Small intestine (tissue), 7 donors: ENCODE results near the gene AK8. TPM values are rescaled to one million over a fixed set of nuclear protein-coding genes. Genes with fewer than 3 reads are reported as not detected.

Experiments used
- DNase-seq, 2 donors: peaks; one replicate each; pipeline versions ENCODE4 v3.0.0 to v3.0.0-alpha.2; 2013
- FAIRE-seq: peaks from 2 replicates; lab custom pipeline; 2012; peaks lifted over from hg19 to GRCh38; lab: Jason Lieb, UNC
- H3K27ac ChIP-seq, 3 donors: one replicate each; pipeline ENCODE4 v1.5.1; 2013; ENCODE audit warnings: low read length in 2 of 3, mild to moderate bottlenecking in 2 of 3, control low read depth in 1 of 3, inconsistent platforms in 1 of 3, low read depth in 1 of 3, moderate library complexity in 1 of 3
- H3K27me3 ChIP-seq, 3 donors: one replicate each; pipeline ENCODE4 v1.6.1; 2013; ENCODE audit warnings: low read length in 3 of 3, inconsistent platforms in 1 of 3; ENCODE audit not compliant: control insufficient read depth in 3 of 3, insufficient read depth in 3 of 3
- H3K36me3 ChIP-seq, 3 donors: one replicate each; pipeline ENCODE4 v1.6.1; 2013; ENCODE audit warnings: low read length in 3 of 3, inconsistent platforms in 1 of 3, low read depth in 1 of 3, mild to moderate bottlenecking in 1 of 3, moderate library complexity in 1 of 3; ENCODE audit not compliant: control insufficient read depth in 3 of 3, insufficient read depth in 2 of 3
- H3K4me1 ChIP-seq, 3 donors: one replicate each; pipeline ENCODE4 v1.6.1; 2013; ENCODE audit warnings: low read length in 2 of 3, inconsistent platforms in 1 of 3, low read depth in 1 of 3, mild to moderate bottlenecking in 1 of 3, moderate library complexity in 1 of 3; ENCODE audit not compliant: control insufficient read depth in 3 of 3, insufficient read depth in 2 of 3
- H3K4me3 ChIP-seq, 3 donors: one replicate each; pipeline ENCODE4 v1.5.1; 2013; ENCODE audit warnings: low read length in 3 of 3, control low read depth in 1 of 3, inconsistent platforms in 1 of 3, low read depth in 1 of 3, mild to moderate bottlenecking in 1 of 3, moderate library complexity in 1 of 3
- H3K9me3 ChIP-seq, 2 donors: one replicate each; pipeline ENCODE4 v1.6.1; 2013; ENCODE audit warnings: low read depth in 1 of 2, low read length in 1 of 2; ENCODE audit not compliant: control insufficient read depth in 2 of 2, insufficient read depth in 1 of 2
- WGBS, 3 donors: extraction: QIAGEN DNeasy Blood & Tissue Kit; methylation state at CpG; one replicate each; pipeline ENCODE4 v1.1.7; 2013; 5-methylcytosine and 5-hydroxymethylcytosine counted together
- polyA plus RNA-seq, 4 donors: library from polyadenylated mRNA; stranded (reverse) in 3 of 4; unstranded in 1 of 4; fragments of 200-250 nt in 3 of 4; fragments of 120-200 nt in 1 of 4; gene quantifications; one replicate each; pipeline versions ENCODE4 v1.2.1 to v1.2.3, GENCODE V29; 2013
- donor health status: healthy with polysubstance abuse.
- donor health status: control.
- donor health status: control.
- donor health status: Bipolar disorder and iron deficiency.
- donor health status: healthy.

AK8 gene
- polyA plus RNA-seq, 4 donors, result 0.09 to 3.0 TPM; not detected in 2

GRCh38 chr9:132769906-132770769, 107.9 kb downstream of the AK8 start:
- no peaks in the 10 kb centered on the region for H3K36me3 ChIP-seq
- H3K27ac ChIP-seq, result peak overlapping the region; percentile 38 to 96 (median 83)
- WGBS, 3 donors, result 1 to 7% (median 6%) methylated on average over 43 to 54 of the region's 54 CpGs
- peaks cover 0 to 13% of the 10 kb centered on the region in 2 donors for H3K9me3 ChIP-seq
- peaks cover 0 to 3% (median 0%) of the 10 kb centered on the region in 3 donors for H3K4me1 ChIP-seq
- peak overlapping the region; percentile 89 to 98 (median 96) for H3K4me3 ChIP-seq
- peak; percentile 71 to 87 for DNase-seq
- H3K27me3 ChIP-seq, result no peaks in the 10 kb centered on the region
- no peak for FAIRE-seq

GRCh38 chr9:132768932-132769905, 108.9 kb downstream of the AK8 start:
- WGBS, 3 donors, result 0% methylated on average over 25 of the region's 25 CpGs
- no peaks in the 10 kb centered on the region for H3K27me3 ChIP-seq
- no peak for FAIRE-seq

GRCh38 chr9:132763574-132763973, 114.5 kb downstream of the AK8 start:
- Histone ChIP-seq H3K27ac (no peak overlapping the region), H3K36me3 (no peaks in the 10 kb centered on the region), H3K27me3 (no peaks in the 10 kb centered on the region), H3K9me3 (no peaks in the 10 kb centered on the region), H3K4me3 (no peak overlapping the region), H3K4me1 (no peaks in the 10 kb centered on the region)
- 74 to 85% (median 79%) methylated on average over 3 of the region's 3 CpGs for WGBS, 3 donors
- no peak for DNase-seq
- no peak for FAIRE-seq

More at GRCh38 chr9:132768932-132769905, 108.9 kb downstream of the AK8 start:
- peak overlapping the region; percentile 89 to 98 (median 96) for H3K4me3 ChIP-seq
- peak; percentile 71 to 79 for DNase-seq
- peaks cover 0 to 13% of the 10 kb centered on the region in 2 donors for H3K9me3 ChIP-seq
- H3K36me3 ChIP-seq, result no peaks in the 10 kb centered on the region
- H3K4me1 ChIP-seq, result peaks cover 0 to 3% (median 0%) of the 10 kb centered on the region in 3 donors
- H3K27ac ChIP-seq, result peak overlapping the region; percentile 38 to 96 (median 83)

GRCh38 chr9:132762896-132763295, 115.2 kb downstream of the AK8 start:
- Histone ChIP-seq H3K27ac (no peak overlapping the region), H3K9me3 (no peaks in the 10 kb centered on the region), H3K27me3 (no peaks in the 10 kb centered on the region), H3K4me3 (no peak overlapping the region), H3K4me1 (no peaks in the 10 kb centered on the region), H3K36me3 (no peaks in the 10 kb centered on the region)
- FAIRE-seq (no peak), DNase-seq (no peak)
- WGBS, 3 donors, result 94 to 97% (median 94%) methylated on average over 4 of the region's 4 CpGs

GRCh38 chr9:132761602-132762001, 116.5 kb downstream of the AK8 start:
- Histone ChIP-seq H3K9me3 (no peaks in the 10 kb centered on the region), H3K27ac (no peak overlapping the region), H3K36me3 (no peaks in the 10 kb centered on the region), H3K4me3 (no peak overlapping the region), H3K4me1 (no peaks in the 10 kb centered on the region), H3K27me3 (peaks cover 0 to 7% (median 0%) of the 10 kb centered on the region in 3 donors)
- 77 to 84% (median 83%) methylated on average over 1 of the region's 1 CpG for WGBS, 3 donors
- DNase-seq (no peak), FAIRE-seq (no peak)

- no peaks in the 10 kb centered on the region for H3K9me3 ChIP-seq
- no peaks in the 10 kb centered on the region for H3K36me3 ChIP-seq
- DNase-seq (no peak), FAIRE-seq (no peak)
- 54 to 62% (median 57%) methylated on average over 1 of the region's 1 CpG for WGBS, 3 donors
- no peak overlapping the region for H3K27ac ChIP-seq
- peaks cover 0 to 13% (median 0%) of the 10 kb centered on the region in 3 donors for H3K27me3 ChIP-seq
- no peak overlapping the region for H3K4me3 ChIP-seq
- H3K4me1 ChIP-seq, result no peaks in the 10 kb centered on the region
These were observed 118.0 kb downstream of the AK8 start for GRCh38 chr9:132760057-132760456.

- Histone ChIP-seq H3K4me3 (no peak overlapping the region), H3K9me3 (no peaks in the 10 kb centered on the region), H3K27me3 (peaks cover 0 to 13% (median 0%) of the 10 kb centered on the region in 3 donors), H3K27ac (no peak overlapping the region), H3K4me1 (no peaks in the 10 kb centered on the region), H3K36me3 (no peaks in the 10 kb centered on the region)
- FAIRE-seq (no peak), DNase-seq (no peak)
- 81 to 87% (median 87%) methylated on average over 18 of the region's 18 CpGs for WGBS, 3 donors
These were observed 121.1 kb downstream of the AK8 start for GRCh38 chr9:132757016-132757415.
